Measurements from ENCODE around the gene SRBD1.

SRBD1 gene

DNA sequence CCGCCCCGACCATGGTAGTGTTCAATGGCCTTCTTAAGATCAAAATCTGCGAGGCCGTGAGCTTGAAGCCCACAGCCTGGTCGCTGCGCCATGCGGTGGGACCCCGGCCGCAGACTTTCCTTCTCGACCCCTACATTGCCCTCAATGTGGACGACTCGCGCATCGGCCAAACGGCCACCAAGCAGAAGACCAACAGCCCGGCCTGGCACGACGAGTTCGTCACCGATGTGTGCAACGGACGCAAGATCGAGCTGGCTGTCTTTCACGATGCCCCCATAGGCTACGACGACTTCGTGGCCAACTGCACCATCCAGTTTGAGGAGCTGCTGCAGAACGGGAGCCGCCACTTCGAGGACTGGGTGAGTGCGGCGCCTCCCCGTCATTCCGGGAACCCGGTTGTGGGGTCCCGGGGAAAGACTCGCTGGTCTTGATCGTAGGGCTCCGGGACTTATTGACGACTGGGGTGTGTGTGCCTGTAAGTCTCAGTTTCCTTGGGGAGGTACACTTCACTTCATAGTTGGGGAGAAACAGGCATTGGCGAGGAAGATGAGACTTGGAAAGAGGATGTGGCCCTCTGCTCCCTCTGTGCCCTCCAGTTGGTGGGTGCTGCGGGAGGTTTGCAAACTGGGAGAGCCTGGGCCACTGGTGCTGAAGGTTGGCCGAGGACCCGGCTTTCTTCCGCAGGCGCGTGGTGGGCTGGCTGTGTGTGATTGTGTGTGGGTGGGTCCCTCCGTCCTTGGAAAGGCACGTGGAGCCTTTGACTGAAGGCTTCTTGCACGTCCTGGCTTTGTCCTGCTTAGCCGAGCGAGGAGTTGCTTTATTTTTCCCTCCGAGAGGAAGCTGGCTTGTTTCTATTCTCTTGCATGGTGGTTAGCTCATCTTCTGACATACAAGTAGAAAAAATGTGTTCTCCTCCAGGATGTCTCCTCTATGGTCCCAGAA, 41.3 kb upstream of the SRBD1 start:
- H3K9me3 ChIP-seq (ENCODE audit: insufficient read depth, low read length), result no peaks in the 10 kb centered on the region
- no peak overlapping the region for H3K27ac ChIP-seq (ENCODE audit: low read length)
- no peaks in the 10 kb centered on the region for H3K36me3 ChIP-seq (replicated peaks; ENCODE audit: low read depth, low read length)
- TF ChIP-seq, protein P1, sequence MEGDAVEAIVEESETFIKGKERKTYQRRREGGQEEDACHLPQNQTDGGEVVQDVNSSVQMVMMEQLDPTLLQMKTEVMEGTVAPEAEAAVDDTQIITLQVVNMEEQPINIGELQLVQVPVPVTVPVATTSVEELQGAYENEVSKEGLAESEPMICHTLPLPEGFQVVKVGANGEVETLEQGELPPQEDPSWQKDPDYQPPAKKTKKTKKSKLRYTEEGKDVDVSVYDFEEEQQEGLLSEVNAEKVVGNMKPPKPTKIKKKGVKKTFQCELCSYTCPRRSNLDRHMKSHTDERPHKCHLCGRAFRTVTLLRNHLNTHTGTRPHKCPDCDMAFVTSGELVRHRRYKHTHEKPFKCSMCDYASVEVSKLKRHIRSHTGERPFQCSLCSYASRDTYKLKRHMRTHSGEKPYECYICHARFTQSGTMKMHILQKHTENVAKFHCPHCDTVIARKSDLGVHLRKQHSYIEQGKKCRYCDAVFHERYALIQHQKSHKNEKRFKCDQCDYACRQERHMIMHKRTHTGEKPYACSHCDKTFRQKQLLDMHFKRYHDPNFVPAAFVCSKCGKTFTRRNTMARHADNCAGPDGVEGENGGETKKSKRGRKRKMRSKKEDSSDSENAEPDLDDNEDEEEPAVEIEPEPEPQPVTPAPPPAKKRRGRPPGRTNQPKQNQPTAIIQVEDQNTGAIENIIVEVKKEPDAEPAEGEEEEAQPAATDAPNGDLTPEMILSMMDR (IDR thresholded peaks at IDR 0.05; ENCODE audit: low read depth, low read length), result no peak
- TF ChIP-seq EZH2phosphoT487 (IDR thresholded peaks at IDR 0.05; ENCODE audit: low read depth), result no peak
- peak overlapping the region; percentile 67 for H3K4me2 ChIP-seq (ENCODE audit: low read length)
- peak overlapping the region; percentile 92 for H3K4me3 ChIP-seq (ENCODE audit: low read length)
- H2AFZ ChIP-seq (ENCODE audit: low read depth, low read length), result no peak overlapping the region
- no peaks in the 10 kb centered on the region for H3K79me2 ChIP-seq (ENCODE audit: low read length)
- H3K4me1 ChIP-seq (ENCODE audit: low read length), result peaks cover 16% of the 10 kb centered on the region; the same call in 1 of the 2 replicates
- H3K27me3 ChIP-seq (ENCODE audit: low read depth, low read length), result peaks cover 41% of the 10 kb centered on the region
- no peaks in the 10 kb centered on the region for H4K20me1 ChIP-seq (ENCODE audit: insufficient read depth, low read length)
- H3K9ac ChIP-seq (ENCODE audit: low read length), result no peak overlapping the region

DNA sequence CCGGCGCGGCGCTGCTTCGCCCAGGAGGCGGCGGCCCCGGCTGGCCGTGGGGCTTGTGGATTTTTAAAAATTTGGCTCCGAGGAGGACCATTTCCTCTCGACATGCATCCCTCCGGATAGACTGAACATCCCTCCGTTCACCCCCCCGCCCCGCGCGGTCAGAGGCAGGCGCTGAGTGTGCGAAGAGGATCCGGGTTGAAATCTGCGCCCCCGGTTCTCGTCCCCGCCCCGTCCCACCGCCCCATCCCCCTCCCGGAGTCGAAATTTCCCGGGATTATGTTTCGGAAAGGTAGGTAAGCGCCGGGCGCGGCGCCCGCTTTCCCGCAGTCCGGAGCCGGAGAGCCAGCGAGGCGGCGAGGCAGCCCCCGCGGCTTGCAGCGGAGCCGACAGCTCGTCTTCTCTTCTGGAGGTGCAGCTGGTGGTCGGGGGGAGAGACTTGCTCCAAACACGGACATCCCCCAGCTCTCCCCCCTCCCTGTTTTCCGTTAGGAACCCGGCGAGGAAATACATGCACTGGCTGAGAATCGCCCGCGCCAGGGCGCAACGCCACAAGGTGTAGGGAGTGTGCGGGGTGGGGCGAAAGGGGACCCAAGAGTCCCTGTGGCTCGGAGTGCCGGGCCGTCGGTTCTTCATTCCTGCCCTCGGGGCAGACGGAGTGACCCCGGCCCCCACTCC, 40.5 kb upstream of the SRBD1 start, which contains the start of gene PRKCE:
Gene PRKCE (plus strand): TSS at position 261 of the 675 bp plus-strand sequence.
- H4K20me1 ChIP-seq (ENCODE audit: insufficient read depth, low read length), result no peaks in the 10 kb centered on the region
- peaks cover 16% of the 10 kb centered on the region; the same call in 1 of the 2 replicates for H3K4me1 ChIP-seq (ENCODE audit: low read length)
- H3K4me3 ChIP-seq (ENCODE audit: low read length), result peak within 1 kb of the TSS; percentile 92
- peak within 1 kb of the TSS; percentile 72 for H3K4me2 ChIP-seq (ENCODE audit: low read length)
- H3K27ac ChIP-seq (ENCODE audit: low read length), result no peak within 1 kb of the TSS
- TF ChIP-seq, protein P1 (IDR thresholded peaks at IDR 0.05; ENCODE audit: low read depth, low read length), result no peak
- TF ChIP-seq EZH2phosphoT487 (IDR thresholded peaks at IDR 0.05; ENCODE audit: low read depth), result no peak
- no peaks in the 10 kb centered on the region for H3K79me2 ChIP-seq (ENCODE audit: low read length)
- H3K9ac ChIP-seq (ENCODE audit: low read length), result peak within 1 kb of the TSS; percentile 76
- peaks cover 41% of the 10 kb centered on the region for H3K27me3 ChIP-seq (ENCODE audit: low read depth, low read length)
- no peaks in the 10 kb centered on the region for H3K36me3 ChIP-seq (replicated peaks; ENCODE audit: low read depth, low read length)
- H2AFZ ChIP-seq (ENCODE audit: low read depth, low read length), result peak within 1 kb of the TSS; percentile 64
- H3K9me3 ChIP-seq (ENCODE audit: insufficient read depth, low read length), result no peaks in the 10 kb centered on the region

DNA sequence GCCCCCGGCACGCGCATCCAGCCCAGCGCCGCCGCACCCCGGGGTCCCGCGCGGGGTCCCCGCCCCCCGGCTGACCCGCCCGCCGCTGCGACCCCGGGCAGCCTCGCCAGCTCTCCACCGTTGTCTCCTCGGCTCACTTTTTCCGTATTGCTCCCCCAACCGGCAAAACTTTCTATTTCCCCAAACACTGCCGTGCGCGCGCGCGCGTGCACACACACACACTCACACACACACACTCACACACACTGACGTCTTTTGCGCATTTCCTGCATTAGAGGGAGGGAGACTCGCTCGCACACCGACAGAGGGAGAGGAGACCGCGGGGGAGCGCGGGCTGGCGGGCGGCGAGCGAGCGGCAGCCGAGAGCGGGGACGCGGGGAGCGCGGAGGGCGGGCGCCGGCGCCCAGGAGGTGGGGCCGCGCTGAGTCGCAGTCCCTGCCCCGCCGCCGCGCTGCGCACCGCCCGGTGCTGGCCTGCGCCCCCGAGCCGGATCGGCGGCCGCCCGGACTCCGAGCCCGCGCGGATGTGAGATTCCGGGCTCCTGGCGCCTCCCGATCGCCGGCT, 39.9 kb upstream of the SRBD1 start:
- TF ChIP-seq, protein P1 (IDR thresholded peaks at IDR 0.05; ENCODE audit: low read depth, low read length), result peak; percentile 45
- TF ChIP-seq EZH2phosphoT487 (IDR thresholded peaks at IDR 0.05; ENCODE audit: low read depth), result no peak

More for the DNA sequence above, 39.9 kb upstream of the SRBD1 start:
- H3K36me3 ChIP-seq (replicated peaks; ENCODE audit: low read depth, low read length), result no peaks in the 10 kb centered on the region
- peak overlapping the region; percentile 64 for H2AFZ ChIP-seq (ENCODE audit: low read depth, low read length)
- no peaks in the 10 kb centered on the region for H3K9me3 ChIP-seq (ENCODE audit: insufficient read depth, low read length)
- peaks cover 41% of the 10 kb centered on the region for H3K27me3 ChIP-seq (ENCODE audit: low read depth, low read length)
- H4K20me1 ChIP-seq (ENCODE audit: insufficient read depth, low read length), result no peaks in the 10 kb centered on the region
- H3K27ac ChIP-seq (ENCODE audit: low read length), result no peak overlapping the region
- peak overlapping the region; percentile 76 for H3K9ac ChIP-seq (ENCODE audit: low read length)
- no peaks in the 10 kb centered on the region for H3K79me2 ChIP-seq (ENCODE audit: low read length)
- H3K4me3 ChIP-seq (ENCODE audit: low read length), result peak overlapping the region; percentile 92
- peak overlapping the region; percentile 72 for H3K4me2 ChIP-seq (ENCODE audit: low read length)
- peaks cover 16% of the 10 kb centered on the region; the same call in 1 of the 2 replicates for H3K4me1 ChIP-seq (ENCODE audit: low read length)

Measured in OCI-LY3 (cell line).